Measurements from ENCODE around the gene LRP5. TPM values are rescaled to one million over a fixed set of nuclear protein-coding genes. Genes with fewer than 3 reads are reported as not detected.

The LRP5 gene
- total and polyA plus RNA-seq, 2 experiments from 2014 or later: 26.9 to 51.1 TPM

DNA sequence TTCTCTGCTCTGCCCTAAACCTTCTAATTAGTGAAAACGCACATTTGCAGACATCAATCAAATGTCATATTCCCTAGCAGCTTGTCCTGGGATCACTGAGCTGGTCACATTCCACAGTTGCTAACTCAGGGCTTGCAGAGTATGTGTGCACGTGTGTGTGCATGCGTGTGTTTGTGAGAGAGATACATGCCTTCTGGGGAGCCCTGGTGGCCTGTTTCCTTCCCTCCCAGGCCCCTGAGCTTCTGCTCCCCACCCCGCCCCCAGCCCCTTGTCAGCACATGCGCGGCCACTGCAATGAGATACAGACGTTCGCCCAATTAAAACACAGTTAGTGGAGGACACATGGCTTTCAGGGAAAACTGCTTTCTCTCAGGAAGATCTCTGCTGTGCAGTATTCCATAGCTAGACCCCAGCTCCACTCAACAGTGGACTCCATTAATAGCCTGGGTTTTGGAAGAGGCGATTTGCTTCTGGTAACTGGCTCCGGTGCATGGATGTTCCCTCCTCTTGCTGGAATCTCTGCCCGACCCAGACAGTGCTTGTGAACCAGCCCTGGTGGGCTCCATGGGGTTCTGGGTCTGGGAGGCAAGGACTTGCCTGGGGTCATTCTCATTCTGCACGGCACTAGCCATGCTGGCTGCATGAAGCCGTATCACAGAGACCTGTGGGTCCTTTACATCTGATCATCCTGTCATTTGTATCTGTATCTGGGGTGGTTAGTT, 17.7 kb downstream of the LRP5 start:
- peak overlapping the region; percentile 34; the same call in 2 of the 3 replicates for H3K4me3 Mint-ChIP-seq

More for the DNA sequence above, 17.7 kb downstream of the LRP5 start:
- H3K27me3 Mint-ChIP-seq (ENCODE audit: insufficient read depth, low read depth, poor library complexity): peaks cover 11% of the 10 kb centered on the region
- H3K9me3 Mint-ChIP-seq: no peaks in the 10 kb centered on the region
- no peak for TF ChIP-seq EZH2phosphoT487 (IDR thresholded peaks at IDR 0.05; ENCODE audit: unreplicated experiment)
- TF ChIP-seq, protein P1, sequence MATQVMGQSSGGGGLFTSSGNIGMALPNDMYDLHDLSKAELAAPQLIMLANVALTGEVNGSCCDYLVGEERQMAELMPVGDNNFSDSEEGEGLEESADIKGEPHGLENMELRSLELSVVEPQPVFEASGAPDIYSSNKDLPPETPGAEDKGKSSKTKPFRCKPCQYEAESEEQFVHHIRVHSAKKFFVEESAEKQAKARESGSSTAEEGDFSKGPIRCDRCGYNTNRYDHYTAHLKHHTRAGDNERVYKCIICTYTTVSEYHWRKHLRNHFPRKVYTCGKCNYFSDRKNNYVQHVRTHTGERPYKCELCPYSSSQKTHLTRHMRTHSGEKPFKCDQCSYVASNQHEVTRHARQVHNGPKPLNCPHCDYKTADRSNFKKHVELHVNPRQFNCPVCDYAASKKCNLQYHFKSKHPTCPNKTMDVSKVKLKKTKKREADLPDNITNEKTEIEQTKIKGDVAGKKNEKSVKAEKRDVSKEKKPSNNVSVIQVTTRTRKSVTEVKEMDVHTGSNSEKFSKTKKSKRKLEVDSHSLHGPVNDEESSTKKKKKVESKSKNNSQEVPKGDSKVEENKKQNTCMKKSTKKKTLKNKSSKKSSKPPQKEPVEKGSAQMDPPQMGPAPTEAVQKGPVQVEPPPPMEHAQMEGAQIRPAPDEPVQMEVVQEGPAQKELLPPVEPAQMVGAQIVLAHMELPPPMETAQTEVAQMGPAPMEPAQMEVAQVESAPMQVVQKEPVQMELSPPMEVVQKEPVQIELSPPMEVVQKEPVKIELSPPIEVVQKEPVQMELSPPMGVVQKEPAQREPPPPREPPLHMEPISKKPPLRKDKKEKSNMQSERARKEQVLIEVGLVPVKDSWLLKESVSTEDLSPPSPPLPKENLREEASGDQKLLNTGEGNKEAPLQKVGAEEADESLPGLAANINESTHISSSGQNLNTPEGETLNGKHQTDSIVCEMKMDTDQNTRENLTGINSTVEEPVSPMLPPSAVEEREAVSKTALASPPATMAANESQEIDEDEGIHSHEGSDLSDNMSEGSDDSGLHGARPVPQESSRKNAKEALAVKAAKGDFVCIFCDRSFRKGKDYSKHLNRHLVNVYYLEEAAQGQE (IDR thresholded peaks at IDR 0.05; ENCODE audit: unreplicated experiment): no peak
- no peak for TF ChIP-seq CREB1 (CRISPR knock-in tag; IDR thresholded peaks at IDR 0.05; ENCODE audit: low read depth)
- TF ChIP-seq STAT1 (IDR thresholded peaks at IDR 0.05; ENCODE audit: unreplicated experiment): no peak
- TF ChIP-seq NANOG (IDR thresholded peaks at IDR 0.05; ENCODE audit: borderline replicate concordance): no peak
- TF ChIP-seq, protein P2, sequence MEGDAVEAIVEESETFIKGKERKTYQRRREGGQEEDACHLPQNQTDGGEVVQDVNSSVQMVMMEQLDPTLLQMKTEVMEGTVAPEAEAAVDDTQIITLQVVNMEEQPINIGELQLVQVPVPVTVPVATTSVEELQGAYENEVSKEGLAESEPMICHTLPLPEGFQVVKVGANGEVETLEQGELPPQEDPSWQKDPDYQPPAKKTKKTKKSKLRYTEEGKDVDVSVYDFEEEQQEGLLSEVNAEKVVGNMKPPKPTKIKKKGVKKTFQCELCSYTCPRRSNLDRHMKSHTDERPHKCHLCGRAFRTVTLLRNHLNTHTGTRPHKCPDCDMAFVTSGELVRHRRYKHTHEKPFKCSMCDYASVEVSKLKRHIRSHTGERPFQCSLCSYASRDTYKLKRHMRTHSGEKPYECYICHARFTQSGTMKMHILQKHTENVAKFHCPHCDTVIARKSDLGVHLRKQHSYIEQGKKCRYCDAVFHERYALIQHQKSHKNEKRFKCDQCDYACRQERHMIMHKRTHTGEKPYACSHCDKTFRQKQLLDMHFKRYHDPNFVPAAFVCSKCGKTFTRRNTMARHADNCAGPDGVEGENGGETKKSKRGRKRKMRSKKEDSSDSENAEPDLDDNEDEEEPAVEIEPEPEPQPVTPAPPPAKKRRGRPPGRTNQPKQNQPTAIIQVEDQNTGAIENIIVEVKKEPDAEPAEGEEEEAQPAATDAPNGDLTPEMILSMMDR (conservative IDR thresholded peaks at IDR 0.05; ENCODE audit: low read depth in 2 of 2): no peak
- TF ChIP-seq ZNF331 (CRISPR knock-in tag; IDR thresholded peaks at IDR 0.05; ENCODE audit: low read depth): no peak
- TF ChIP-seq, protein P3, sequence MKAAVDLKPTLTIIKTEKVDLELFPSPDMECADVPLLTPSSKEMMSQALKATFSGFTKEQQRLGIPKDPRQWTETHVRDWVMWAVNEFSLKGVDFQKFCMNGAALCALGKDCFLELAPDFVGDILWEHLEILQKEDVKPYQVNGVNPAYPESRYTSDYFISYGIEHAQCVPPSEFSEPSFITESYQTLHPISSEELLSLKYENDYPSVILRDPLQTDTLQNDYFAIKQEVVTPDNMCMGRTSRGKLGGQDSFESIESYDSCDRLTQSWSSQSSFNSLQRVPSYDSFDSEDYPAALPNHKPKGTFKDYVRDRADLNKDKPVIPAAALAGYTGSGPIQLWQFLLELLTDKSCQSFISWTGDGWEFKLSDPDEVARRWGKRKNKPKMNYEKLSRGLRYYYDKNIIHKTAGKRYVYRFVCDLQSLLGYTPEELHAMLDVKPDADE (IDR thresholded peaks at IDR 0.05): no peak
- no peak for TF ChIP-seq ZNF114 (CRISPR knock-in tag; IDR thresholded peaks at IDR 0.05)
- no peak for TF ChIP-seq POLR2AphosphoS5 (IDR thresholded peaks at IDR 0.05; ENCODE audit: low read depth)
- no peak for TF ChIP-seq EZH2 (IDR thresholded peaks at IDR 0.05; ENCODE audit: low read depth, unreplicated experiment)
- TF ChIP-seq JUNB (IDR thresholded peaks at IDR 0.05; ENCODE audit: unreplicated experiment): no peak
- TF ChIP-seq, protein P4, sequence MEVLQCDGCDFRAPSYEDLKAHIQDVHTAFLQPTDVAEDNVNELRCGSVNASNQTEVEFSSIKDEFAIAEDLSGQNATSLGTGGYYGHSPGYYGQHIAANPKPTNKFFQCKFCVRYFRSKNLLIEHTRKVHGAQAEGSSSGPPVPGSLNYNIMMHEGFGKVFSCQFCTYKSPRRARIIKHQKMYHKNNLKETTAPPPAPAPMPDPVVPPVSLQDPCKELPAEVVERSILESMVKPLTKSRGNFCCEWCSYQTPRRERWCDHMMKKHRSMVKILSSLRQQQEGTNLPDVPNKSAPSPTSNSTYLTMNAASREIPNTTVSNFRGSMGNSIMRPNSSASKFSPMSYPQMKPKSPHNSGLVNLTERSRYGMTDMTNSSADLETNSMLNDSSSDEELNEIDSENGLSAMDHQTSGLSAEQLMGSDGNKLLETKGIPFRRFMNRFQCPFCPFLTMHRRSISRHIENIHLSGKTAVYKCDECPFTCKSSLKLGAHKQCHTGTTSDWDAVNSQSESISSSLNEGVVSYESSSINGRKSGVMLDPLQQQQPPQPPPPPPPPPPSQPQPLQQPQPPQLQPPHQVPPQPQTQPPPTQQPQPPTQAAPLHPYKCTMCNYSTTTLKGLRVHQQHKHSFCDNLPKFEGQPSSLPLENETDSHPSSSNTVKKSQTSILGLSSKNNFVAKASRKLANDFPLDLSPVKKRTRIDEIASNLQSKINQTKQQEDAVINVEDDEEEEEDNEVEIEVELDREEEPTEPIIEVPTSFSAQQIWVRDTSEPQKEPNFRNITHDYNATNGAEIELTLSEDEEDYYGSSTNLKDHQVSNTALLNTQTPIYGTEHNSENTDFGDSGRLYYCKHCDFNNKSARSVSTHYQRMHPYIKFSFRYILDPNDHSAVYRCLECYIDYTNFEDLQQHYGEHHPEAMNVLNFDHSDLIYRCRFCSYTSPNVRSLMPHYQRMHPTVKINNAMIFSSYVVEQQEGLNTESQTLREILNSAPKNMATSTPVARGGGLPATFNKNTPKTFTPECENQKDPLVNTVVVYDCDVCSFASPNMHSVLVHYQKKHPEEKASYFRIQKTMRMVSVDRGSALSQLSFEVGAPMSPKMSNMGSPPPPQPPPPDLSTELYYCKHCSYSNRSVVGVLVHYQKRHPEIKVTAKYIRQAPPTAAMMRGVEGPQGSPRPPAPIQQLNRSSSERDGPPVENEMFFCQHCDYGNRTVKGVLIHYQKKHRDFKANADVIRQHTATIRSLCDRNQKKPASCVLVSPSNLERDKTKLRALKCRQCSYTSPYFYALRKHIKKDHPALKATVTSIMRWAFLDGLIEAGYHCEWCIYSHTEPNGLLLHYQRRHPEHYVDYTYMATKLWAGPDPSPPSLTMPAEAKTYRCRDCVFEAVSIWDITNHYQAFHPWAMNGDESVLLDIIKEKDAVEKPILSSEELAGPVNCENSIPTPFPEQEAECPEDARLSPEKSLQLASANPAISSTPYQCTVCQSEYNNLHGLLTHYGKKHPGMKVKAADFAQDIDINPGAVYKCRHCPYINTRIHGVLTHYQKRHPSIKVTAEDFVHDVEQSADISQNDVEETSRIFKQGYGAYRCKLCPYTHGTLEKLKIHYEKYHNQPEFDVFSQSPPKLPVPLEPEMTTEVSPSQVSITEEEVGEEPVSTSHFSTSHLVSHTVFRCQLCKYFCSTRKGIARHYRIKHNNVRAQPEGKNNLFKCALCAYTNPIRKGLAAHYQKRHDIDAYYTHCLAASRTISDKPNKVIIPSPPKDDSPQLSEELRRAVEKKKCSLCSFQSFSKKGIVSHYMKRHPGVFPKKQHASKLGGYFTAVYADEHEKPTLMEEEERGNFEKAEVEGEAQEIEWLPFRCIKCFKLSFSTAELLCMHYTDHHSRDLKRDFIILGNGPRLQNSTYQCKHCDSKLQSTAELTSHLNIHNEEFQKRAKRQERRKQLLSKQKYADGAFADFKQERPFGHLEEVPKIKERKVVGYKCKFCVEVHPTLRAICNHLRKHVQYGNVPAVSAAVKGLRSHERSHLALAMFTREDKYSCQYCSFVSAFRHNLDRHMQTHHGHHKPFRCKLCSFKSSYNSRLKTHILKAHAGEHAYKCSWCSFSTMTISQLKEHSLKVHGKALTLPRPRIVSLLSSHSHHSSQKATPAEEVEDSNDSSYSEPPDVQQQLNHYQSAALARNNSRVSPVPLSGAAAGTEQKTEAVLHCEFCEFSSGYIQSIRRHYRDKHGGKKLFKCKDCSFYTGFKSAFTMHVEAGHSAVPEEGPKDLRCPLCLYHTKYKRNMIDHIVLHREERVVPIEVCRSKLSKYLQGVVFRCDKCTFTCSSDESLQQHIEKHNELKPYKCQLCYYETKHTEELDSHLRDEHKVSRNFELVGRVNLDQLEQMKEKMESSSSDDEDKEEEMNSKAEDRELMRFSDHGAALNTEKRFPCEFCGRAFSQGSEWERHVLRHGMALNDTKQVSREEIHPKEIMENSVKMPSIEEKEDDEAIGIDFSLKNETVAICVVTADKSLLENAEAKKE (CRISPR knock-in tag; IDR thresholded peaks at IDR 0.05): no peak
- Histone ChIP-seq H3K9me2 (ENCODE audit: insufficient read depth) (no peaks in the 10 kb centered on the region), H3K36me3 (ENCODE audit: insufficient read depth) (no peaks in the 10 kb centered on the region), H3K27ac (ENCODE audit: low read depth) (peak overlapping the region; percentile 90), H3K4me2 (peak overlapping the region; percentile 71), H2AFZ (no peak overlapping the region), H3K4me3 (peak overlapping the region; percentile 38), H3F3A (replicated peaks; ENCODE audit: low read depth) (no peaks in the 10 kb centered on the region), H3K4me1 (ENCODE audit: insufficient read depth) (peaks cover 50% of the 10 kb centered on the region), H4K20me1 (replicated peaks; ENCODE audit: insufficient read depth) (0 out of 2 replicates have a peak, but pooled peaks cover 3% of the 10 kb centered on the region), H3K27me3 (ENCODE audit: insufficient read depth) (no peaks in the 10 kb centered on the region), H3K79me2 (replicated peaks; ENCODE audit: insufficient read depth) (peaks cover 77% of the 10 kb centered on the region)
- DNase-seq (ENCODE audit: low spot score): peak; percentile 39
- H3K4me1 Mint-ChIP-seq: peaks cover 68% of the 10 kb centered on the region
- H3K36me3 Mint-ChIP-seq (ENCODE audit: low read depth): peaks cover 7% of the 10 kb centered on the region; the same call in 1 of the 3 replicates
- ATAC-seq: peak; percentile 9
- H3K27ac Mint-ChIP-seq: peak overlapping the region; percentile 94
